Suprapubic skin (tissue), 4 donors: ENCODE measurements around the gene BCAM.

Experiments
- EP300 ChIP-seq: sonication (generic); formaldehyde crosslinking; IDR thresholded peaks from one replicate; pipeline ENCODE4 v1.6.1; 2017; ENCODE audit warnings: antibody characterized with exemption
- POLR2A ChIP-seq, 2 donors: fragments of 450-650 bp; IDR thresholded peaks; one replicate each; pipeline ENCODE4 v1.6.1; 2017; ENCODE audit warnings: antibody characterized with exemption in 2 of 2, mild to moderate bottlenecking in 2 of 2, moderate library complexity in 2 of 2
- POLR2AphosphoS5 ChIP-seq, 3 donors: sonication (generic); formaldehyde crosslinking; IDR thresholded peaks; one replicate each; pipeline ENCODE4 v1.6.1; 2017; ENCODE audit warnings: antibody characterized with exemption in 3 of 3
- TF ChIP-seq, protein P1 (sequence below), 2 donors: fragments of 200-600 bp in 1 of 2; fragments of 450-650 bp in 1 of 2; sonication (generic) in 1 of 2; IDR thresholded peaks; one replicate each; pipeline ENCODE4 v1.5.1; 2016 to 2019; ENCODE audit warnings: antibody characterized with exemption in 2 of 2, mild to moderate bottlenecking in 1 of 2, moderate library complexity in 1 of 2

DNA sequence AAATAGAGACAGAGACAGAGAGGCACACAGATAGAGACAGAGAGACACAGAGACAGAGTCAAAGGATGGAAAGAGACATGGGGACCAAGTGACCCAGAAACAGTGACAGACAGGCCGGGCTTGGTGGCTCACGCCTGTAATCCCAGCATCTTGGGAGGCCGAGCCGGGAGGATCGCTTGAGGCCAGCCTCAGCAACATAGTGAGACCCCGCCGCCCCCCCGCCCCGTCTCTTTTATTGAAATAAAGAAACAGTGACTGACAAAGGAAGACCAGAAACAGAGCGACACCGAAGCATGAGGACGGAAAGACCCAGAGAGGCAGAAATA lies 36.3 kb downstream of the BCAM start:
- TF ChIP-seq, protein P1, sequence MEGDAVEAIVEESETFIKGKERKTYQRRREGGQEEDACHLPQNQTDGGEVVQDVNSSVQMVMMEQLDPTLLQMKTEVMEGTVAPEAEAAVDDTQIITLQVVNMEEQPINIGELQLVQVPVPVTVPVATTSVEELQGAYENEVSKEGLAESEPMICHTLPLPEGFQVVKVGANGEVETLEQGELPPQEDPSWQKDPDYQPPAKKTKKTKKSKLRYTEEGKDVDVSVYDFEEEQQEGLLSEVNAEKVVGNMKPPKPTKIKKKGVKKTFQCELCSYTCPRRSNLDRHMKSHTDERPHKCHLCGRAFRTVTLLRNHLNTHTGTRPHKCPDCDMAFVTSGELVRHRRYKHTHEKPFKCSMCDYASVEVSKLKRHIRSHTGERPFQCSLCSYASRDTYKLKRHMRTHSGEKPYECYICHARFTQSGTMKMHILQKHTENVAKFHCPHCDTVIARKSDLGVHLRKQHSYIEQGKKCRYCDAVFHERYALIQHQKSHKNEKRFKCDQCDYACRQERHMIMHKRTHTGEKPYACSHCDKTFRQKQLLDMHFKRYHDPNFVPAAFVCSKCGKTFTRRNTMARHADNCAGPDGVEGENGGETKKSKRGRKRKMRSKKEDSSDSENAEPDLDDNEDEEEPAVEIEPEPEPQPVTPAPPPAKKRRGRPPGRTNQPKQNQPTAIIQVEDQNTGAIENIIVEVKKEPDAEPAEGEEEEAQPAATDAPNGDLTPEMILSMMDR (IDR thresholded peaks at IDR 0.05) = no peak
- TF ChIP-seq POLR2AphosphoS5 (IDR thresholded peaks at IDR 0.05) (no peak), POLR2A (IDR thresholded peaks at IDR 0.05) (no peak), EP300 (no peak)
